Epithelial cell of proximal tubule (primary cell): ENCODE measurements around the gene PIWIL1. TPM values are rescaled to one million over a fixed set of nuclear protein-coding genes. Genes with fewer than 3 reads are reported as not detected.

Experiments used
- DNase-seq: peaks from one replicate; pipeline ENCODE4 v3.0.0-alpha.2; 2011; ENCODE audit warnings: low read depth
- H3K4me3 ChIP-seq: 2 replicates; pipeline ENCODE4 v1.5.1; 2011; ENCODE audit warnings: low read depth, mild to moderate bottlenecking, low read length
- CTCF ChIP-seq: conservative IDR thresholded peaks from 2 replicates; pipeline ENCODE4 v1.5.1; 2012; ENCODE audit warnings: low read depth, mild to moderate bottlenecking, low read length
- total RNA-seq: library from RNA; depleted of rRNA; stranded (reverse); fragments of >200 nt; gene quantifications from 2 replicates; pipeline ENCODE4 v1.2.3, GENCODE V29; 2015

PIWIL1 gene
- total RNA-seq, 1 donor from 2014 or later, result not detected

GRCh38 chr12:130344529-130344928 is 6.8 kb downstream of the PIWIL1 start:
- H3K4me3 ChIP-seq, result no peak overlapping the region
- DNase-seq, result no peak
- no peak for TF ChIP-seq CTCF

- TF ChIP-seq CTCF, result no peak
- DNase-seq, result no peak
- H3K4me3 ChIP-seq, result no peak overlapping the region
These were observed 7.6 kb downstream of the PIWIL1 start for GRCh38 chr12:130345292-130345691.

- no peak for TF ChIP-seq CTCF
- H3K4me3 ChIP-seq, result no peak overlapping the region
- DNase-seq, result no peak
These were observed 9.9 kb downstream of the PIWIL1 start for GRCh38 chr12:130347588-130347987.

- TF ChIP-seq CTCF, result no peak
- no peak overlapping the region for H3K4me3 ChIP-seq
- no peak for DNase-seq
These were observed 13.0 kb downstream of the PIWIL1 start for GRCh38 chr12:130350715-130351114.

- TF ChIP-seq CTCF, result no peak
- DNase-seq, result no peak
- H3K4me3 ChIP-seq, result no peak overlapping the region
These were observed 13.6 kb downstream of the PIWIL1 start for GRCh38 chr12:130351326-130351725.

- TF ChIP-seq CTCF, result no peak
- no peak for DNase-seq
- no peak overlapping the region for H3K4me3 ChIP-seq
These were observed 15.4 kb downstream of the PIWIL1 start for GRCh38 chr12:130353081-130353480.

- H3K4me3 ChIP-seq, result no peak overlapping the region
- DNase-seq, result no peak
- no peak for TF ChIP-seq CTCF
These were observed 16.7 kb downstream of the PIWIL1 start for GRCh38 chr12:130354407-130354806.
